HG03196 (cell line): Measurements from ENCODE around the gene FUNDC2.
A peak's percentile ranks its signal among the peaks of the same experiment; 100 is the strongest.

Experiments
- ATAC-seq: cut with Tn5 transposase; IDR thresholded peaks from one replicate; pipeline ENCODE4 v1.9.1; 2021; ENCODE audit not compliant: unreplicated experiment

The FUNDC2 gene

DNA sequence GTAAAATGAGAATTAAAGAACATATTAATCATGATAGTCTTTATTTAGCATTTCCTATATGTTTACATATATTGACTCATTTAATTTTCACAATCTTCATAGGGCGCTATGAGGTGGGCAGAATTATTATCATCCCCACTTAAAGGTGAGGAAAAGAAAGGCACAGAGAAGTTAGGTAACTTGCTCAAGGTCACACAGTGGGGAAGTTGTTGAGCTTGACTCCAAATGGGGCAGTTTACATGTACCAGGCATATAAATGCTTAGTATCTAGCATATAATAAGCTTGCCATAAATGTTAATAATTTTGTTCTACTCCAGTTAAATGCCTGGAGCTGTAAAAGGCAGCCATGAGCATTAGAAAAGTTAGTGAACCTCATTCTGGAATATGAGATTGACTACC lies 42.8 kb downstream of the FUNDC2 start:
- ATAC-seq: no peak

DNA sequence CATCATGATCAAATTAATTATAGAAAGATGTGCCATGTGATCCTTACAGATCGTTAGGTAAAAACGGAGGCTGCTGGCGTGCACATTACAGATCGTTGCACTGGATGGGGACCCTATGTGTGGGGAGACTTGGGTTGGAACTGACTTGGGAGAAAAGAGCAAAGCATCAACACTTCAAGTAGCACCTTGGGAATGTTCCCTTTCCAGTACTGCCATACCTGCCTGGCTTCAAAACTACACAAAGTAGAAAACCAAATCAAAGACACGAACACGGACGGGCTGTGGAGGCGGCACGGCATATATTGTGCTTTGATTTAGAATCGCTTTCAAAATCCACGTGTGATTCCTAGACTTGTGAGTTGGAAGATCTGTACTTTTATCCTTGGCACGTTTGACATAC lies 43.4 kb downstream of the FUNDC2 start:
- ATAC-seq: no peak

DNA sequence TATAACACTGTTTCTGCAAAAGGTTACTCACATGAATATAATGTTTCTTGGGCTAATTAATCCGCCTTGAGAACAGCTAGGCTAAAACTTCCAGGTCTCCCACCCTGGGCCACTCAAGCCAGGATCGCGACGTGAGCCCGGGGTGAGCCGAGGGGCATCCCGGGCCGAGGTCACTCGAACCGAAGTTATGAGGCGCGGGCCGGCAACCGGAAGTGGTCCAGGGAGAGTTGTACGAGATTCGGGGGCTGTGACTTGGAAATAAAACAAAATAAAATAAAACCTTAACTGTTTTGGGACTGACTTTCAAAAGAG lies 44.0 kb downstream of the FUNDC2 start:
- peak; percentile 23 for ATAC-seq

- ATAC-seq: peak; percentile 93
Observed at GRCh38 chrX:155070975-155071693, 44.5 kb downstream of the FUNDC2 start, which contains the start of the genes BRCC3, CMC4 and MTCP1. TSS of gene BRCC3 (plus strand) at chrX:155071508. CDS start at chrX:155071528, 20 bp downstream. TSS of gene CMC4 (minus strand) at chrX:155071136. CDS start at chrX:155064023, 7,113 bp downstream. TSS of gene MTCP1 (minus strand) at chrX:155071136. CDS start at chrX:155066010, 5,126 bp downstream.

GRCh38 chrX:155071694-155072280 lies 45.1 kb downstream of the FUNDC2 start:
- peak; percentile 26 for ATAC-seq

- ATAC-seq: no peak
Observed at GRCh38 chrX:155086202-155086840, 59.7 kb downstream of the FUNDC2 start.

DNA sequence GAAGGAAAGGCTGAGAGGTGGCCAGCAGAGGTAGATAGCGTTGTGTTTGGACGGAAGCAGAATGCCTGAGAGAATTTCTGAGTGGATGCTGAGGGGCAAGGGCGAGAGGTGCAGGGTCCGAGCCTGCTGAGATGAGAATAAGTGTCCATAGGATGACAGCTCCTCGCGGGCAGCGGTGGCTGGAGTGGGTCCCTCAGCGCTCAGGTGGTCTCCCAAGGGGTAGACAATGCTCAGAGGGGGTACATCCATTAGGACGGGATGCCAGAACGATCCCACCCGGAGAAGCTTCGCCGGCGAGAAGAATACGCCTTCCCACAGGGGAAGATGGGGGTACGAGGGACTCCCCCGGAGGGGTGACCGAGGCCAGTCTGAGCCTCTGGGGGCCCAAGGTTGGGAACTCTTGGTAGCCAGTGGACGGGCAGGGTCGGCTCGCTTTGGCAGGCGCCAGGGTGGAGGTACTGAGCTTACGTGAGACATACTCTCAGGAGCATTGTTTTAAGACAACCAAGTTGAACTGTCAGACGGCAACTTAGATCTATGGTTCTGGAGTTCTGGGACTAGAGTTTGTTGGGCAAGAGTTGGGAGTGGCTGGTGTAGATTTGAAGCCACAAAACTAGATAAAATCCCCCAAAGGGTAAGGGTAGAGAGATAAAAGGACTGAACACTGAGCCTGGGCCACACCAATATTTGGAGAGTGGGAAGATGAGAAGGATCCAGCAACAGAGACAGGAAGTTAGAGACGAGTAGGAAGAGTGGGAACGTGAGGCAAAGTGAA lies 60.5 kb downstream of the FUNDC2 start:
- ATAC-seq: no peak

GRCh38 chrX:155094468-155095061 lies 67.9 kb downstream of the FUNDC2 start:
- no peak for ATAC-seq

DNA sequence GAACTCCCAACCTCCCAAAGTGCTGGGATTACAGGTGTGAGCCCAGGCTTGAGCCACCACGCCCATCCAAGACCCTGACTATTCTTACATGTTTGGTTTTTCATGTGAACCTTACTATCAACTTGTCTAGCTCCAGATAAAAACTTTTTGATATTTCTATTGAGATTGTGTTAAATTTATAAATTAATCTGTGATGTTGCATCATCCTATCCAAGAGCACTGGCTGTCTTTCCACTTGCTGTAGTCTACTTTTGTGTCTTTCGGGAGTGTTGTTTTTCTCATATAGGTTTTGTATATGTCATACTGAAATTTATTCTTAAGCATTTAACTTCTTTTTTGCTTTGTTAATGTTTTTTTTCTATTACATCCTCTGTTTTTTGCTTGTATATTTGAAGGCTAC lies 79.3 kb downstream of the FUNDC2 start:
- no peak for ATAC-seq

GRCh38 chrX:155108427-155108826 lies 81.8 kb downstream of the FUNDC2 start:
- no peak for ATAC-seq
